GM10266 (cell line): ENCODE data around the gene SEC24C.

Experiments used
- DNase-seq: peaks from one replicate; pipeline ENCODE4 v3.0.0; 2012; ENCODE audit errors: extremely low spot score
- TF ChIP-seq, protein P1 (sequence below): IDR thresholded peaks from 2 replicates; pipeline ENCODE4 v1.5.1; 2012; ENCODE audit warnings: mild to moderate bottlenecking, low read depth; ENCODE audit not compliant: control insufficient read depth, insufficient read depth; ENCODE audit errors: missing control alignments

The SEC24C gene

DNA sequence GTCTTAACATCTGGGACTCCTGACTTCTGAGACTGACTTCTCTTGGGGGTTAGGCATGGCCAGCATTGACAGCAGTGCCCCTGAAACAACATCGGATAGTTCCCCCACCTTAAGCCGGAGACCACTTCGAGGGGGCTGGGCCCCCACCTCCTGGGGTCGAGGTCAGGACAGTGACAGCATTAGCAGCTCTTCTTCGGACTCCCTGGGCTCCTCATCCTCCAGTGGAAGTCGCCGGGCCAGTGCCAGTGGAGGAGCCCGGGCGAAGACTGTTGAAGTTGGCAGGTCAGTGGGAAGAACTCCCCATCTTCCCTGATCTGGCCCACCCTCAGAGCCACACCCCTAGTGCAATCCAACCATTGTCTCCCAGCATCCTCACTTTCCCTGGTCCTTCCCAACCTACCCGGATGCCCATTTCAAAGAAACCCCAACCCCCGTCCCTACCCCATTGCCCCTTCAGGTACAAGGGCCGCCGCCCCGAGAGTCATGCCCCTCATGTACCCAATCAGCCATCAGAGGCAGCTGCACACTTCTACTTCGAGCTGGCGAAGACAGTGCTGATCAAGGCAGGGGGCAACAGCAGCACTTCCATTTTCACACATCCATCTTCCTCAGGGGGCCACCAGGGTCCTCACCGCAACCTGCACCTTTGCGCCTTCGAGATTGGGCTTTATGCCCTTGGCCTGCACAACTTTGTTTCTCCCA lies 53.3 kb downstream of the SEC24C start:
- TF ChIP-seq, protein P1, sequence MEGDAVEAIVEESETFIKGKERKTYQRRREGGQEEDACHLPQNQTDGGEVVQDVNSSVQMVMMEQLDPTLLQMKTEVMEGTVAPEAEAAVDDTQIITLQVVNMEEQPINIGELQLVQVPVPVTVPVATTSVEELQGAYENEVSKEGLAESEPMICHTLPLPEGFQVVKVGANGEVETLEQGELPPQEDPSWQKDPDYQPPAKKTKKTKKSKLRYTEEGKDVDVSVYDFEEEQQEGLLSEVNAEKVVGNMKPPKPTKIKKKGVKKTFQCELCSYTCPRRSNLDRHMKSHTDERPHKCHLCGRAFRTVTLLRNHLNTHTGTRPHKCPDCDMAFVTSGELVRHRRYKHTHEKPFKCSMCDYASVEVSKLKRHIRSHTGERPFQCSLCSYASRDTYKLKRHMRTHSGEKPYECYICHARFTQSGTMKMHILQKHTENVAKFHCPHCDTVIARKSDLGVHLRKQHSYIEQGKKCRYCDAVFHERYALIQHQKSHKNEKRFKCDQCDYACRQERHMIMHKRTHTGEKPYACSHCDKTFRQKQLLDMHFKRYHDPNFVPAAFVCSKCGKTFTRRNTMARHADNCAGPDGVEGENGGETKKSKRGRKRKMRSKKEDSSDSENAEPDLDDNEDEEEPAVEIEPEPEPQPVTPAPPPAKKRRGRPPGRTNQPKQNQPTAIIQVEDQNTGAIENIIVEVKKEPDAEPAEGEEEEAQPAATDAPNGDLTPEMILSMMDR = no peak
- DNase-seq = no peak

DNA sequence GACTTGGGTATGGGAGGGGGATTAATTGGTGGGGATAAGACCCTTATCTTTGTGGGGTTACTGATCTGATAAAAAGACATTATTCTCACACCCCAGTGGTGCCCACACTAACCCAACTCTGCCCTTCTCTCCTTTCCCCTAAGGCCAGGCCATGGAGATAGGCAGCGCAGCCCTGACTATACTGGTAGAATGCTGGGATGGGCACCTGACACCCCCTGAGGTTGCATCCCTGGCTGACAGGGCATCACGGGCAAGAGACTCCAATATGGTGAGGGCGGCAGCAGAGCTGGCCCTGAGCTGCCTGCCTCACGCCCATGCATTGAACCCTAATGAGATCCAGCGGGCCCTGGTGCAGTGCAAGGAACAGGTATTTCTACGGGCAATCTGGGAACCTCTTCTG lies 53.9 kb downstream of the SEC24C start:
- TF ChIP-seq, protein P1 = no peak
- DNase-seq = no peak

DNA sequence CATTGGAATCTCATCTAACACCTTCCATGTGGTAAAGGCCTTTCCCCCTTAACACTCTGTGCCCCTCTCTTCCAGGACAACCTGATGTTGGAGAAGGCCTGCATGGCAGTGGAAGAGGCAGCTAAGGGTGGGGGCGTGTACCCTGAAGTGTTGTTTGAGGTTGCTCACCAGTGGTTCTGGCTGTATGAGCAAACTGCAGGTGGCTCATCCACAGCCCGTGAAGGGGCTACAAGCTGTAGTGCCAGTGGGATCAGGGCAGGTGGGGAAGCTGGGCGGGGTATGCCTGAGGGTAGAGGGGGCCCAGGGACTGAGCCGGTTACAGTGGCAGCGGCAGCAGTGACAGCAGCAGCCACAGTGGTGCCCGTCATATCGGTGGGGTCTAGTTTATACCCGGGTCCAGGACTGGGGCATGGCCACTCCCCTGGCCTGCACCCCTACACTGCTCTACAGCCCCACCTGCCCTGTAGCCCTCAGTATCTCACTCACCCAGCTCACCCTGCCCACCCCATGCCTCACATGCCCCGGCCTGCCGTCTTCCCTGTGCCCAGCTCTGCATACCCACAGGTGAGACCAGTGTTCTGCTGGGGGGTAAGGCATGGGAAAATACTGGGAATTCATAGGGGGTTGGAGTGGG lies 54.9 kb downstream of the SEC24C start:
- TF ChIP-seq, protein P1 = no peak

DNA sequence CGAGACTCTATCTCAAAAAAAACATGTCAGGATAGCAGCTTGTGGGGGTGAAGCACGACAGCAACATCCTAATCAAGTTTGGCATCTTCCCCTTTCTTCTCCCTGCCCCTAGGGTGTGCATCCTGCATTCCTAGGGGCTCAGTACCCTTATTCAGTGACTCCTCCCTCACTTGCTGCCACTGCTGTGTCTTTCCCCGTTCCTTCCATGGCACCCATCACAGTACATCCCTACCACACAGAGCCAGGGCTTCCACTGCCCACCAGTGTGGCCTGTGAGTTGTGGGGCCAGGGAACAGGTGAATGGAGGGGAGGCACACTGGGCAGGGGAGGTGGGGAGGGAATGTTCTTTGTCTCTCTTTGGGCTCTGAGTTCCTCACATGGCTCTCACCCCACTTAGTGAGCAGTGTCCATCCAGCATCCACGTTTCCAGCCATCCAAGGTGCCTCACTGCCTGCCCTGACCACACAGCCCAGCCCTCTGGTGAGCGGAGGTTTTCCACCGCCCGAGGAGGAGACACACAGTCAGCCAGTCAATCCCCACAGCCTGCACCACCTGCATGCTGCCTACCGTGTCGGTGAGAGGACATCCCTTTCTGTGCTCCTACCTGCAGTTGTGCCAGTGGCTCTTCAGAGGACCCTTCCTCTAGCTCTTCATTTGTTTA lies 55.9 kb downstream of the SEC24C start:
- TF ChIP-seq, protein P1 = no peak
- DNase-seq = no peak

More for the DNA sequence above, 54.9 kb downstream of the SEC24C start:
- DNase-seq = no peak

DNA sequence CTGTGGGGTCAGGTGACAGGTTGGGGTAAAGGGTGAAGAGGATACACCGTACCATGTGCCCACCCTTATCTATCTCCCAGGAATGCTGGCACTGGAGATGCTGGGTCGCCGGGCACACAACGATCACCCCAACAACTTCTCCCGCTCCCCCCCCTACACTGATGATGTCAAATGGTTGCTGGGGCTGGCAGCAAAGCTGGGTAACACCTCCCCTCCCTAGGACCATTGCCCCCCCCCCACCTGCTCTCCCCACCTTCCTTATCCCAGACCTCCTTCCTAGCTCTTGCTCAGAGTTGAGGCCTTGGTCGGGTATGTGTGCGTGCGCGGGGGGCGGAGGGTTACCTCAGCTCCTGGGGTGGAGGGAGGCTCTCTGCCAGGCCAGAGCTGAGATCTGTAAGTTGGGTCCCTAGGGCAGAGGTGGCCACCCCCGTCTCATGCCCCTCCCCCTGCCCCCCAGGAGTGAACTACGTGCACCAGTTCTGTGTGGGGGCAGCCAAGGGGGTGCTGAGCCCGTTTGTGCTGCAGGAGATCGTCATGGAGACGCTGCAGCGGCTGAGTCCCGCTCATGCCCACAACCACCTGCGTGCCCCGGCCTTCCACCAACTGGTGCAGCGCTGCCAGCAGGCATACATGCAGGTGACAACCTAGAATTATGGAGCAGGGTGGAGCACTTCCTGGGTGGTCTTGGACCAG lies 56.5 kb downstream of the SEC24C start:
- no peak for DNase-seq
- TF ChIP-seq, protein P1 = no peak

DNA sequence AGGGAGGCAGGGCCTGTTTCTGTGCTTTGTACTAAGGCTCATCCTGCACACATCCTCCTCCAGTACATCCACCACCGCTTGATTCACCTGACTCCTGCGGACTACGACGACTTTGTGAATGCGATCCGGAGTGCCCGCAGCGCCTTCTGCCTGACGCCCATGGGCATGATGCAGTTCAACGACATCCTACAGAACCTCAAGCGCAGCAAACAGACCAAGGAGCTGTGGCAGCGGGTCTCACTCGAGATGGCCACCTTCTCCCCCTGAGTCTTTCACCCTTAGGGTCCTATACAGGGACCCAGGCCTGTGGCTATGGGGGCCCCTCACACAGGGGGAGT lies 57.0 kb downstream of the SEC24C start:
- no peak for DNase-seq
- TF ChIP-seq, protein P1 = no peak
